Caco-2 (cell line): ENCODE results near the gene EFHC2. TPM values are rescaled to one million over a fixed set of nuclear protein-coding genes. Genes with fewer than 3 reads are reported as not detected.

Experiments used
- Bru-seq: library from RNA; stranded (reverse); fragments of 400-500 nt; gene quantifications from one replicate; lab custom pipeline; 2021; lab: Mats Ljungman, UMichigan
- BruChase-seq, 2 experiments: library from RNA; stranded (reverse); fragments of 400-500 nt; gene quantifications; one replicate each; lab custom pipeline; 2021; lab: Mats Ljungman, UMichigan
- BruUV-seq: library from RNA; stranded (reverse); fragments of 400-500 nt; replicated peaks from 2 replicates; lab custom pipeline; 2021; lab: Mats Ljungman, UMichigan
- CTCF ChIA-PET: fragments of 300-600 bp; sonication (Branson Sonifier 250); formaldehyde crosslinking; loops from one replicate; lab custom pipeline; 2022; ENCODE audit warnings: antibody characterized with exemption; lab: Charles Lee
- POLR2A ChIA-PET: fragments of 300-600 bp; sonication (Branson Sonifier 250); formaldehyde crosslinking; loops from one replicate; lab custom pipeline; 2022; ENCODE audit warnings: antibody characterized with exemption; lab: Charles Lee
- DNase-seq, 2 experiments: peaks; one replicate each; pipeline versions ENCODE4 v3.0.0 to v3.0.0-alpha.2; 2020 to 2022
- H3K27me3 ChIP-seq: replicated peaks from 2 replicates; pipeline ENCODE4 v1.6.0; 2011; ENCODE audit warnings: low read length; ENCODE audit not compliant: control insufficient read depth, insufficient read depth
- H3K36me3 ChIP-seq: 2 replicates; pipeline ENCODE4 v1.5.1; 2011; ENCODE audit warnings: low read length; ENCODE audit not compliant: control insufficient read depth, insufficient read depth
- H3K4me1 ChIP-seq: fragments of 250-450 bp; sonication (Bioruptor Pico); 2 replicates; pipeline ENCODE4 v1.5.1; 2020; ENCODE audit warnings: mild to moderate bottlenecking
- H3K4me3 ChIP-seq: 2 replicates; pipeline ENCODE4 v1.5.1; 2011; ENCODE audit warnings: low read depth, mild to moderate bottlenecking, control low read depth, low read length
- H3K9me3 ChIP-seq: fragments of 250-450 bp; sonication (Bioruptor Pico); 2 replicates; pipeline ENCODE4 v1.5.1; 2020; ENCODE audit warnings: mild to moderate bottlenecking, moderate library complexity
- H3K27ac Mint-ChIP-seq: one replicate; pipeline ENCODE4 v1.8.0; 2022; ENCODE audit warnings: mixed read lengths; ENCODE audit not compliant: unreplicated experiment
- H3K27me3 Mint-ChIP-seq: one replicate; pipeline ENCODE4 v1.8.0; 2022; ENCODE audit warnings: mixed read lengths; ENCODE audit not compliant: insufficient read depth, unreplicated experiment
- H3K36me3 Mint-ChIP-seq: one replicate; pipeline ENCODE4 v1.8.0; 2022; ENCODE audit warnings: mild to moderate bottlenecking, mixed read lengths; ENCODE audit not compliant: insufficient read depth, unreplicated experiment
- H3K4me1 Mint-ChIP-seq: one replicate; pipeline ENCODE4 v1.8.0; 2022; ENCODE audit warnings: low read depth, mixed read lengths; ENCODE audit not compliant: unreplicated experiment
- H3K4me3 Mint-ChIP-seq: one replicate; pipeline ENCODE4 v1.8.0; 2022; ENCODE audit warnings: mild to moderate bottlenecking, moderate library complexity, mixed read lengths; ENCODE audit not compliant: unreplicated experiment
- H3K9me3 Mint-ChIP-seq: one replicate; pipeline ENCODE4 v1.8.0; 2022; ENCODE audit warnings: mixed read lengths; ENCODE audit not compliant: unreplicated experiment
- intact Hi-C: fragments of 100-400 bp; cut with micrococcal nuclease; formaldehyde crosslinking; loops from one replicate; pipeline ENCODE4 v1.10.0; 2022; ENCODE audit not compliant: unreplicated experiment
- long read RNA-seq: library from polyadenylated mRNA; stranded (forward); transcript quantifications from one replicate; pipeline ENCODE4 v2.0.0, GENCODE V29; 2022
- total RNA-seq: library from RNA; stranded (reverse); gene quantifications from 2 replicates; pipeline ENCODE4 v1.2.3, GENCODE V29; 2022
- TF ChIP-seq, protein P1 (sequence below), 2 experiments: fragments of 200-600 bp in 1 of 2; IDR thresholded peaks; 1 replicate in 1 of 2; 2 replicates in 1 of 2; pipeline versions ENCODE4 v1.5.1 to v1.8.0; 2011 to 2022; ENCODE audit warnings: antibody characterized with exemption in 1 of 2, control low read depth in 1 of 2, inconsistent platforms in 1 of 2, low read depth in 1 of 2, low read length in 1 of 2, mild to moderate bottlenecking in 1 of 2, moderate library complexity in 1 of 2; ENCODE audit not compliant: insufficient read depth in 1 of 2, severe bottlenecking in 1 of 2, unreplicated experiment in 1 of 2

EFHC2 gene, protein sequence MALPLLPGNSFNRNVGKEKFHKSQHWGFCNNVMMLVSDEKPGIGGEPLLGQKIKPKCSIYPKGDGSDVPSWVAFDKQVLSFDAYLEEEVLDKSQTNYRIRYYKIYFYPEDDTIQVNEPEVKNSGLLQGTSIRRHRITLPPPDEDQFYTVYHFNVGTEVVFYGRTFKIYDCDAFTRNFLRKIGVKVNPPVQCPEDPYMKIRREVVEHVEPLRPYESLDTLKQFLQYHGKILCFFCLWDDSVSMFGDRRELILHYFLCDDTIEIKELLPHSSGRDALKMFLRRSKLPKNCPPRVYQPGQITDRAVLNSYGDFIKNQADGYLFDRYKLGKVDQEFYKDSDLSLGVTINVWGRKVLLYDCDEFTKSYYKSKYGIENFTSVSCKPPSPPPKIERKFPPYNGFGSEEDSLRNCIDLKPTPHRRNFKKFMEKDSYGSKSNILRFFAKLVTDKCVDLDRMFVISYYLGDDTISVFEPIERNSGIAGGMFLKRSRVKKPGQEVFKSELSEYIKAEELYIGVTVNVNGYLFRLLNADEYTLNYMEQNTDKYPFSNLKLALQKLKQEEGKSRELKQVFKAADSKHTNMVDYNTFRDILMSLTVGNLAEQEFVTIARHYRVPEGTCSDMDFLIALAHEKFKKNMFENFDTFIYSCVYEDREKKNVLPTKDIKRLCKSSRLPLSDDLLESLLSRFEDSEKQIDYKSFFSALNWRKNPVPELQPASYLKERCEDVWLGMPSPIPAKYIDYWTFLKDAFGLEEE
- total RNA-seq (not detected in 2 replicates), Bru-seq, nascent RNA (percentile 0 among the genes with signal in this experiment), BruChase-seq, experiment 1, labeled RNA remaining after a 2-hour chase (percentile 2 among the genes with signal in this experiment), BruChase-seq, experiment 2, labeled RNA remaining after a 6-hour chase (percentile 0 among the genes with signal in this experiment)
- long read RNA-seq, result 0 reads

- intact Hi-C loops, result no loop called here
- Mint-ChIP-seq H3K4me3 (no peak within 1 kb of the TSS), H3K9me3 (no peaks in the 10 kb centered on the region), H3K36me3 (no peaks in the 10 kb centered on the region), H3K4me1 (no peaks in the 10 kb centered on the region), H3K27ac (no peak within 1 kb of the TSS), H3K27me3 (no peaks in the 10 kb centered on the region)
- POLR2A ChIA-PET, result no interaction called here
- Histone ChIP-seq H3K4me1 (no peaks in the 10 kb centered on the region), H3K36me3 (no peaks in the 10 kb centered on the region), H3K27me3 (no peaks in the 10 kb centered on the region), H3K9me3 (no peaks in the 10 kb centered on the region), H3K4me3 (no peak within 1 kb of the TSS)
- no TSS peak for BruUV-seq
- DNase-seq, result no peak
- TF ChIP-seq, protein P1, sequence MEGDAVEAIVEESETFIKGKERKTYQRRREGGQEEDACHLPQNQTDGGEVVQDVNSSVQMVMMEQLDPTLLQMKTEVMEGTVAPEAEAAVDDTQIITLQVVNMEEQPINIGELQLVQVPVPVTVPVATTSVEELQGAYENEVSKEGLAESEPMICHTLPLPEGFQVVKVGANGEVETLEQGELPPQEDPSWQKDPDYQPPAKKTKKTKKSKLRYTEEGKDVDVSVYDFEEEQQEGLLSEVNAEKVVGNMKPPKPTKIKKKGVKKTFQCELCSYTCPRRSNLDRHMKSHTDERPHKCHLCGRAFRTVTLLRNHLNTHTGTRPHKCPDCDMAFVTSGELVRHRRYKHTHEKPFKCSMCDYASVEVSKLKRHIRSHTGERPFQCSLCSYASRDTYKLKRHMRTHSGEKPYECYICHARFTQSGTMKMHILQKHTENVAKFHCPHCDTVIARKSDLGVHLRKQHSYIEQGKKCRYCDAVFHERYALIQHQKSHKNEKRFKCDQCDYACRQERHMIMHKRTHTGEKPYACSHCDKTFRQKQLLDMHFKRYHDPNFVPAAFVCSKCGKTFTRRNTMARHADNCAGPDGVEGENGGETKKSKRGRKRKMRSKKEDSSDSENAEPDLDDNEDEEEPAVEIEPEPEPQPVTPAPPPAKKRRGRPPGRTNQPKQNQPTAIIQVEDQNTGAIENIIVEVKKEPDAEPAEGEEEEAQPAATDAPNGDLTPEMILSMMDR (IDR thresholded peaks at IDR 0.05; ENCODE audit: insufficient read depth in 1 of 2, low read depth in 1 of 2, low read length in 1 of 2, severe bottlenecking in 1 of 2, unreplicated experiment in 1 of 2), result no peak
- CTCF ChIA-PET, result no interaction called here
These were observed at the start of gene EFHC2 for GRCh38 chrX:44343412-44344141. Gene EFHC2, minus strand, starts transcription at chrX:44343672. Its CDS starts 84 bp downstream, at chrX:44343588.

DNA sequence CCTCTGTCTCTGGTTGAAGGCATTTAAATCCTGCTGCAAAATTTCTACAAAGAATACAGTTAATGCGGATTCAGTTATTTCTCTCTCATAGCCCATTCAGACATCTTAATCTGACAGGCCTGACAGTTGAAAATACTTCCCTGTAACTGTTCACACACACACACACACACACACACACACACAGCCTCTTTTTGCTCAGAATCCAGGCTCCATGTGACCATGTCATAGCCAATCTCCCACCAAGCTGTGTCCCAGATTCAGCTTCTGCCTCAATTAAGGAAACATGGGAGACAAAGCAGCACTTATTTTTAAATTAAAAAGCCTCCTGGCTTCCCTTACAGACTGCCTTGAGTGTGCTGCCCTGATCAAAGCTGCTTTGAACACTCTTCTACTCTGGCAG, 49.3 kb upstream of the EFHC2 start:
- Mint-ChIP-seq H3K9me3 (no peaks in the 10 kb centered on the region), H3K36me3 (no peaks in the 10 kb centered on the region), H3K27ac (no peak overlapping the region), H3K27me3 (no peaks in the 10 kb centered on the region), H3K4me1 (no peaks in the 10 kb centered on the region), H3K4me3 (no peak overlapping the region)
- Histone ChIP-seq H3K4me3 (no peak overlapping the region), H3K27me3 (no peaks in the 10 kb centered on the region), H3K36me3 (no peaks in the 10 kb centered on the region), H3K9me3 (no peaks in the 10 kb centered on the region), H3K4me1 (no peaks in the 10 kb centered on the region)
- intact Hi-C loops, result no loop called here
- ChIA-PET CTCF (no interaction called here), POLR2A (no interaction called here)
- BruUV-seq, result no TSS peak
- TF ChIP-seq, protein P1 (IDR thresholded peaks at IDR 0.05; ENCODE audit: insufficient read depth in 1 of 2, low read depth in 1 of 2, low read length in 1 of 2, severe bottlenecking in 1 of 2, unreplicated experiment in 1 of 2), result no peak
- DNase-seq, result no peak
